Muscle layer of duodenum (tissue), 2 donors: ENCODE results near the gene ZNF181.

Experiments
- H3K27ac ChIP-seq: one replicate; pipeline ENCODE4 v1.7.0; 2013; ENCODE audit warnings: mild to moderate bottlenecking, low read length
- H3K27me3 ChIP-seq: one replicate; pipeline ENCODE4 v1.7.0; 2013; ENCODE audit warnings: low read depth, mild to moderate bottlenecking, control low read depth, low read length
- H3K36me3 ChIP-seq, 2 donors: one replicate each; pipeline ENCODE4 v1.7.0; 2013; ENCODE audit warnings: low read length in 2 of 2, control low read depth in 1 of 2, mild to moderate bottlenecking in 1 of 2; ENCODE audit not compliant: insufficient read depth in 2 of 2, control insufficient read depth in 1 of 2
- H3K4me1 ChIP-seq, 2 donors: one replicate each; pipeline ENCODE4 v1.7.0; 2013; ENCODE audit warnings: low read length in 2 of 2, mild to moderate bottlenecking in 2 of 2, control low read depth in 1 of 2, moderate library complexity in 1 of 2; ENCODE audit not compliant: insufficient read depth in 2 of 2, control insufficient read depth in 1 of 2
- H3K4me3 ChIP-seq, 2 donors: one replicate each; pipeline ENCODE4 v1.7.0; 2013; ENCODE audit warnings: low read length in 2 of 2, low read depth in 1 of 2, mild to moderate bottlenecking in 1 of 2
- H3K9me3 ChIP-seq, 2 donors: one replicate each; pipeline ENCODE4 v1.7.0; 2013; ENCODE audit warnings: low read length in 2 of 2, control low read depth in 1 of 2, mild to moderate bottlenecking in 1 of 2; ENCODE audit not compliant: control insufficient read depth in 1 of 2
- donor health status: healthy.

The ZNF181 gene

GRCh38 chr19:34715357-34715756, 18.7 kb upstream of the ZNF181 start:
- H3K27ac ChIP-seq: no peak overlapping the region
- H3K27me3 ChIP-seq: no peaks in the 10 kb centered on the region
- no peaks in the 10 kb centered on the region for H3K36me3 ChIP-seq
- H3K4me3 ChIP-seq: no peak overlapping the region
- H3K9me3 ChIP-seq: peaks cover 0 to 4% of the 10 kb centered on the region in 2 donors
- no peaks in the 10 kb centered on the region for H3K4me1 ChIP-seq

- Histone ChIP-seq H3K9me3 (no peaks in the 10 kb centered on the region), H3K27me3 (no peaks in the 10 kb centered on the region), H3K27ac (no peak overlapping the region), H3K4me1 (no peaks in the 10 kb centered on the region), H3K36me3 (no peaks in the 10 kb centered on the region), H3K4me3 (no peak overlapping the region)
Measured at GRCh38 chr19:34722353-34722752, 11.7 kb upstream of the ZNF181 start.

GRCh38 chr19:34725400-34725799, 8.6 kb upstream of the ZNF181 start:
- H3K9me3 ChIP-seq: no peaks in the 10 kb centered on the region
- no peak overlapping the region for H3K4me3 ChIP-seq

GRCh38 chr19:34731019-34731829, 2.8 kb upstream of the ZNF181 start:
- peaks cover 10 to 22% of the 10 kb centered on the region in 2 donors for H3K4me1 ChIP-seq
- H3K9me3 ChIP-seq: peaks cover 0 to 5% of the 10 kb centered on the region in 2 donors
- no peak overlapping the region for H3K27ac ChIP-seq
- H3K4me3 ChIP-seq: no peak overlapping the region
- peaks cover 5 to 13% of the 10 kb centered on the region in 2 donors for H3K36me3 ChIP-seq
- H3K27me3 ChIP-seq: no peaks in the 10 kb centered on the region

More at GRCh38 chr19:34725400-34725799, 8.6 kb upstream of the ZNF181 start:
- H3K4me1 ChIP-seq: no peaks in the 10 kb centered on the region
- no peaks in the 10 kb centered on the region for H3K27me3 ChIP-seq
- H3K36me3 ChIP-seq: no peaks in the 10 kb centered on the region
- H3K27ac ChIP-seq: no peak overlapping the region

GRCh38 chr19:34731964-34732363, 2.1 kb upstream of the ZNF181 start:
- peaks cover 10 to 23% of the 10 kb centered on the region in 2 donors for H3K4me1 ChIP-seq
- peaks cover 8 to 18% of the 10 kb centered on the region in 2 donors for H3K36me3 ChIP-seq
- peaks cover 0 to 5% of the 10 kb centered on the region in 2 donors for H3K9me3 ChIP-seq
- H3K27ac ChIP-seq: no peak overlapping the region
- no peaks in the 10 kb centered on the region for H3K27me3 ChIP-seq
- H3K4me3 ChIP-seq: no peak overlapping the region

- Histone ChIP-seq H3K27me3 (no peaks in the 10 kb centered on the region), H3K4me3 (peak overlapping the region; percentile 81 to 91), H3K9me3 (peaks cover 3 to 5% of the 10 kb centered on the region in 2 donors), H3K36me3 (peaks cover 9 to 25% of the 10 kb centered on the region in 2 donors), H3K27ac (peak overlapping the region; percentile 90), H3K4me1 (peaks cover 10 to 23% of the 10 kb centered on the region in 2 donors)
Measured at GRCh38 chr19:34732612-34733211, 1.3 kb upstream of the ZNF181 start.

GRCh38 chr19:34733266-34733745, 737 bp upstream of the ZNF181 start:
- Histone ChIP-seq H3K4me3 (peak overlapping the region; percentile 81 to 91), H3K9me3 (peaks cover 5 to 9% of the 10 kb centered on the region in 2 donors), H3K27ac (peak overlapping the region; percentile 90), H3K4me1 (peaks cover 10 to 23% of the 10 kb centered on the region in 2 donors), H3K27me3 (no peaks in the 10 kb centered on the region), H3K36me3 (peaks cover 9 to 31% of the 10 kb centered on the region in 2 donors)

- Histone ChIP-seq H3K9me3 (peaks cover 13 to 18% of the 10 kb centered on the region in 2 donors), H3K27me3 (no peaks in the 10 kb centered on the region), H3K4me3 (peak overlapping the region; percentile 81 to 91), H3K36me3 (peaks cover 18 to 44% of the 10 kb centered on the region in 2 donors), H3K27ac (peak overlapping the region; percentile 90), H3K4me1 (peaks cover 10 to 23% of the 10 kb centered on the region in 2 donors)
Measured at GRCh38 chr19:34734537-34735103, 577 bp downstream of the ZNF181 start.

GRCh38 chr19:34744896-34745690, 11.1 kb downstream of the ZNF181 start:
- Histone ChIP-seq H3K4me1 (no peaks in the 10 kb centered on the region), H3K27me3 (no peaks in the 10 kb centered on the region), H3K9me3 (peaks cover 25 to 89% of the 10 kb centered on the region in 2 donors), H3K27ac (no peak overlapping the region), H3K36me3 (peaks cover 9 to 91% of the 10 kb centered on the region in 2 donors), H3K4me3 (peak overlapping the region in 1 of 2 donors; percentile 47)

GRCh38 chr19:34757441-34757840, 23.4 kb downstream of the ZNF181 start:
- no peaks in the 10 kb centered on the region for H3K27me3 ChIP-seq
- peak overlapping the region in 1 of 2 donors; percentile 41 for H3K4me3 ChIP-seq
- H3K9me3 ChIP-seq: peaks cover 77 to 82% of the 10 kb centered on the region in 2 donors
- H3K36me3 ChIP-seq: peaks cover 19 to 78% of the 10 kb centered on the region in 2 donors
- no peak overlapping the region for H3K27ac ChIP-seq
- no peaks in the 10 kb centered on the region for H3K4me1 ChIP-seq
